ENCODE data around the gene INTS12.
"Not testable (repeated sequence)": the region's sequence is repeated elsewhere in the genome, so short reads cannot be mapped to it uniquely, and the experiment has no call there.

The INTS12 gene, protein sequence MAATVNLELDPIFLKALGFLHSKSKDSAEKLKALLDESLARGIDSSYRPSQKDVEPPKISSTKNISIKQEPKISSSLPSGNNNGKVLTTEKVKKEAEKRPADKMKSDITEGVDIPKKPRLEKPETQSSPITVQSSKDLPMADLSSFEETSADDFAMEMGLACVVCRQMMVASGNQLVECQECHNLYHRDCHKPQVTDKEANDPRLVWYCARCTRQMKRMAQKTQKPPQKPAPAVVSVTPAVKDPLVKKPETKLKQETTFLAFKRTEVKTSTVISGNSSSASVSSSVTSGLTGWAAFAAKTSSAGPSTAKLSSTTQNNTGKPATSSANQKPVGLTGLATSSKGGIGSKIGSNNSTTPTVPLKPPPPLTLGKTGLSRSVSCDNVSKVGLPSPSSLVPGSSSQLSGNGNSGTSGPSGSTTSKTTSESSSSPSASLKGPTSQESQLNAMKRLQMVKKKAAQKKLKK

DNA sequence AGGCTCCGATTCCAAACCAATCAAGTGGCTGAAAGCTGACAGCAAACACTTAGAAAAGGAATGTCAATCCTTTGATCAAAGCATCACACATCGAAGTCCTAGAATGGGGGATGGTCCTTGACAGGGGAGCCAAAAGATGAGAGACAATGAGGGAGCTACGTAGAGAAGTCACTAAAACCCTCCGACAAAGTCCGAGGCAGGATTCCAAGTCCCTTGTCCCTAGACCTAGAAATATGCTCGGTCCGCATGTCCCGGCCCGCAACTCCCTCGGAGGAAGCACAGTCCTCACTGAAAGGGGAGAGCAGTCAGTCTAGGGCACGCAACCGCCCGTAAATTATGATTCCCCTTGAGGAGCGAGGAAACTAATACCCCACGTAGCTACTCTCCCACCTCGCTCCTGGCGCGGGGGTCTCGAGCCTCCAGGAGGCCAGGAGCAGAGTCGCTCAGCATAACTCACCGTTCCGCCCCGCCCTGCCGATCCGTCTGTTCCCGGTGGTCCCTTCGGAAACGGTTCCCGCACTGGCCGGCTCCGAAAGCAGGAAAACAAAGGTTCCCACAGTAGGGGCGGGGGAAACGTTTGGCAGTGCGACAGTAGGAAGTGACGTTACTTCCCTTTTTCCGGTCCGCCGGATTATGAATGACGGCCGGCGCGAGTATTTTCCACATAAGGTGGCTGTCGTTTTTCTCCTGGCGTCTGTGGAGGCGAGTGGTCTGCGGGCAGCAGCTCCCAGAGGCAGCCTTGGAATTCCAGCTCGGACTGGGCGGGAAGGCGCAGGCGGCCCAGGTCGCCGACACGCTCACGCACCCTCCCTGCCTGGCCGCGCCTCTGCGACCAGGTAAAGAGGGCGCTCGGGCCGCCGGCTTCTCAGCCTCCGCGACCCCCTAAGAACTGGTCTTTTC is at the start of gene INTS12, which contains the start of gene GSTCD:
Gene INTS12, minus strand, starts transcription at position 509 of the 900 bp plus-strand sequence. CDS start 8,684 bp downstream, outside the sequence.
Gene GSTCD, plus strand, starts transcription at position 604 of the 900 bp plus-strand sequence. CDS start 8,830 bp downstream, outside the sequence.
- peak within 1 kb of the TSS; percentile 96 for H3K27ac Mint-ChIP-seq
- H3K9me3 Mint-ChIP-seq, result no peaks in the 10 kb centered on the region

DNA sequence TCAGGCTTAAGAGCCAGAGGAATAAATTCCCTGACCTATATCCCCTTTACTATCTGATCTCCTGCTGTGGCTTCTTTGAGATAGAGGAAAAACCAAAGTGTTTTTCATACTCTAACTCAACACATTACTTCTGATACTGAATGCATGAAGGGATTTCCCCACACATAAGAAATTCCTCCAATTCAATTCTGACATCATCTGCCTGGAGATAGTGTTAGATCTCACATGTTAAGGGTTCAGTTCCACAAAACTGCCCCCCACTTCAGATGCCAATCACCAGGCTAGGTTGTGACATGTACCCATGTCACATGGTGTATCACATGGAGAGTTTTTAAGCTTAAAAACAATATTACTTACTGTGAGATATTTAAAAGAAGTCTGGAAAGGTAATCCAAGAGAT is 46.9 kb upstream of the INTS12 start:
- DNase-seq (ENCODE audit: low spot score), result no peak
- Mint-ChIP-seq H3K4me1 (ENCODE audit: low read depth) (peaks cover 3% of the 10 kb centered on the region), H3K9me3 (no peaks in the 10 kb centered on the region), H3K27ac (no peak overlapping the region), H3K36me3 (ENCODE audit: low read depth) (no peaks in the 10 kb centered on the region), H3K4me3 (no peak overlapping the region), H3K27me3 (ENCODE audit: low read depth) (no peaks in the 10 kb centered on the region)

More for the DNA sequence above, at the start of gene INTS12, which contains the start of gene GSTCD:
- H3K4me3 Mint-ChIP-seq, result peak within 1 kb of the TSS; percentile 99
- H3K27me3 Mint-ChIP-seq (ENCODE audit: low read depth), result no peaks in the 10 kb centered on the region
- H3K36me3 Mint-ChIP-seq (ENCODE audit: low read depth), result peaks cover 2% of the 10 kb centered on the region
- peak; percentile 84 for DNase-seq (ENCODE audit: low spot score)
- peaks cover 21% of the 10 kb centered on the region for H3K4me1 Mint-ChIP-seq (ENCODE audit: low read depth)

DNA sequence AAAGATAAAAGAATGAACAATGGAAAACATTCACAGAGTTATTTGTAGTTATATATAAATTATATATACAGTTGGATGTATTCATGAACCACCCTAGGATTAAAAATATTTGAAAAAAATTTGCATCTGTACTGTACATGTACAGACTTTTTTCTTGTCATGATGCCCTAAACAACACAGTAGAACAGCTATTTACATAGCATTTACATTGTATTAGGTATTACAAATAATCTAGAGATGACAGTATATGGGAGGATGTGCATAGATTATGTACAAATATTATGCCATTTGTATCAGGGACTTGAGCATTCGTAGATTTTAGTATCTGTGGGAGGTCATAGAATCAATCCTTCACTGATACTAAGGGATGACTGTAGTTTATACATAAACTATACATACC is 44.9 kb upstream of the INTS12 start:
- H3K27ac Mint-ChIP-seq, result no peak overlapping the region
- DNase-seq (ENCODE audit: low spot score), result no peak
- H3K4me3 Mint-ChIP-seq, result no peak overlapping the region
- no peaks in the 10 kb centered on the region for H3K27me3 Mint-ChIP-seq (ENCODE audit: low read depth)
- peaks cover 3% of the 10 kb centered on the region for H3K4me1 Mint-ChIP-seq (ENCODE audit: low read depth)
- H3K36me3 Mint-ChIP-seq (ENCODE audit: low read depth), result no peaks in the 10 kb centered on the region
- H3K9me3 Mint-ChIP-seq, result no peaks in the 10 kb centered on the region

DNA sequence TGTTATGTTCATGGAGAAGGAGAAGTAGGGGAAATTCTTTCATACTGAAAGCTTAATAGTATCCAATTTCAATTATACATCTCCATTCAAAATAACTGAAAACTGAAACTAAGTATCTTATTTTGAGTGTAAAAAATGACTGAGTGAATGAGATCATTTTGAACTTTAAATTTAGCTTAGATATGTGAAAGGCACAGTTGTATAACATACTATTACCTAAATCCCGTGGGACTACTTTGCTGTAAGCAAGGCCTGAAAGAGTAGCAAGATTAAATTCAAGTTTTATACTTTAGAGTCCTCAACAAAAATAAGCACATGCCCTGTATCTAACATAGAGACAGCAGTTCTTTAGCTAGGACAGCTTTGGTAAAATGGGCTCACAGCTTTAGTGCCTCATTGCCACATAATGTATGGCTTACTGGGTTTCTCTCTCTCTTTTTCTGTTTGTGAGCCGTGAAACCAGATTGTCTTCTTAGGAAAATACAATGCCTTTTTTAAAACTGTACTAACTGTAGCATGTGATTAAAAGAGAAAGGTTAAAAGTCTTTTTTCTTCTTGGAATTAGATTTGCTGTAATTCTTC is 43.3 kb upstream of the INTS12 start:
- Mint-ChIP-seq H3K4me3 (no peak overlapping the region), H3K27me3 (ENCODE audit: low read depth) (no peaks in the 10 kb centered on the region), H3K9me3 (no peaks in the 10 kb centered on the region), H3K36me3 (ENCODE audit: low read depth) (no peaks in the 10 kb centered on the region), H3K27ac (no peak overlapping the region), H3K4me1 (ENCODE audit: low read depth) (peaks cover 3% of the 10 kb centered on the region)
- no peak for DNase-seq (ENCODE audit: low spot score)

DNA sequence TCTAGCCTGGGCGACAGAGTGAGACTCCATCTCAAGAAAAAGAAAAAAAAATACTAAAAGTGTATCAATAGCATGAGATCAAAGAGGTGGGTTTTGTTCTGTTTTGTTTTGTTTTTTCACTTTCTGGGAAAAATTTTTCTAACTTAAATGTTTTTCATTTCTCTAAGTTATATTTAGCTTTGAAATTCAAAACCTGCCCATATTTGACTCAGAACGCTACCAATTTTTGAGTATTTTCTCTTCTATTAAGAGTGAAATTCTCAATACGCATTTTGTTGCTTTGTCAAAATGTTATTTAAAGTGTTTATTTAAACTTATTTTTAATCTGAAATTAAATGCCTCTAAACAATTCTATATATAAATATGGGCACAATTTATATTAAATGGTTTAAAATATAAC is 39.7 kb upstream of the INTS12 start:
- no peaks in the 10 kb centered on the region for H3K36me3 Mint-ChIP-seq (ENCODE audit: low read depth)

DNA sequence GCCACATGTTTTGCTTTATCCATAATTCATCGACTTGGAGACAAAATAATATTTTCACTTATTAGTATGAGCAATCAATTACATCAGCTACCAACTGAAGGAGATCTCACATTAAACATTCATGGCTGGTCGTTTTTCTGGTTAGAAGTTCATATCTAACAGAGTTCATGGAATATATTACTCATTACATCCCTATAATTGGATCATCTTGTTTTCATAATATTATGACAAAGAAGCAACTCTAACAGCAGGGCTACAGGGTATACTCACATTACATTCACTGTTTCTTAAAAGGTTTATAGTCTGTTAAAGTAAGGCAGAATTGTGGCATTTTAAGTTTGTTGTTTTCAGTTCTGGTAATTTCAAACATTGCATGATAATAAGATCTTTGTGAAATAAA is 33.1 kb upstream of the INTS12 start:
- Mint-ChIP-seq H3K27me3 (ENCODE audit: low read depth) (no peaks in the 10 kb centered on the region), H3K9me3 (peaks cover 30% of the 10 kb centered on the region), H3K27ac (no peak overlapping the region), H3K4me1 (ENCODE audit: low read depth) (no peaks in the 10 kb centered on the region), H3K4me3 (no peak overlapping the region), H3K36me3 (ENCODE audit: low read depth) (peaks cover 26% of the 10 kb centered on the region)
- DNase-seq (ENCODE audit: low spot score), result no peak

More for the DNA sequence above, 39.7 kb upstream of the INTS12 start:
- Mint-ChIP-seq H3K27ac (no peak overlapping the region), H3K27me3 (ENCODE audit: low read depth) (no peaks in the 10 kb centered on the region), H3K9me3 (no peaks in the 10 kb centered on the region), H3K4me1 (ENCODE audit: low read depth) (peaks cover 3% of the 10 kb centered on the region), H3K4me3 (no peak overlapping the region)
- no peak for DNase-seq (ENCODE audit: low spot score)

DNA sequence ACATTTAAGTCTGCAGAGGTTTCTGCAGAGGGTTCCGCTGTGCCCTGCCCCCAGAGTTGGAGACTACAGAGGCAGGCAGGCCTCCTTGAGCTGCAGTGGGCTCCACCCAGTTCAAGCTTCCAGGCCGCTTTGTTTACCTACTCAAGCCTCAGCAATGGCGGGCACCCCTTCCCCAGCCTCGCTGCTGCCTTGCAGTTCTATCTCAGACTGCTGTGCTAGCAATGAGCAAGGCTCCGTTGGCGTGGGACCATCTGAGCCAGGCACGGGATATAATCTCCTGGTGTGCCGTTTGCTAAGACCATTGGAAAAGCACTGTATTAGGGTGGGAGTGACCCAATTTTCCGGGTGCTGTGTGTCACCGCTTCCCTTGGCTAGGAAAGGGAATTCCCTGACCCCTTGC is 26.7 kb upstream of the INTS12 start:
- H3K27ac Mint-ChIP-seq; H3K4me3 Mint-ChIP-seq; H3K4me1 Mint-ChIP-seq (ENCODE audit: low read depth); DNase-seq (ENCODE audit: low spot score); H3K27me3 Mint-ChIP-seq (ENCODE audit: low read depth): not testable (repeated sequence)
- Mint-ChIP-seq H3K9me3 (peaks cover 40% of the 10 kb centered on the region), H3K36me3 (ENCODE audit: low read depth) (peaks cover 68% of the 10 kb centered on the region)

DNA sequence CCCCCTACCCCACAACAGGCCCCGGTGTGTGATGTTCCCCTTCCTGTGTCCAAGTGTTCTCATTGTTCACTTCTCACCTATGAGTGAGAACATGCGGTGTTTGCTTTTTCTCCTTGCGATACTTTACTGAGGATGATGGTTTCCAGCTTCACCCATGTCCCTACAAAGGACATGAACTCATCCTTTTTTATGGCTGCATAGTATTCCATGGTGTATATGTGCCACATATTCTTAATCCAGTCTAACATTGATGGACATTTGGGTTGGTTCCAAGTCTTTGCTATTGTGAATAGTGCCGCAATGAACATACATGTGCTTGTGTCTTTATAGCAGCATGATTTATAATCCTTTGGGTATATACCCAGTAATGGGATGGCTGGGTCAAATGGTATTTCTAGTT is 21.4 kb upstream of the INTS12 start:
- not testable (repeated sequence) for H3K27ac Mint-ChIP-seq; DNase-seq (ENCODE audit: low spot score); H3K4me3 Mint-ChIP-seq; H3K4me1 Mint-ChIP-seq (ENCODE audit: low read depth); H3K27me3 Mint-ChIP-seq (ENCODE audit: low read depth)
- Mint-ChIP-seq H3K9me3 (peaks cover 16% of the 10 kb centered on the region), H3K36me3 (ENCODE audit: low read depth) (peaks cover 51% of the 10 kb centered on the region)

DNA sequence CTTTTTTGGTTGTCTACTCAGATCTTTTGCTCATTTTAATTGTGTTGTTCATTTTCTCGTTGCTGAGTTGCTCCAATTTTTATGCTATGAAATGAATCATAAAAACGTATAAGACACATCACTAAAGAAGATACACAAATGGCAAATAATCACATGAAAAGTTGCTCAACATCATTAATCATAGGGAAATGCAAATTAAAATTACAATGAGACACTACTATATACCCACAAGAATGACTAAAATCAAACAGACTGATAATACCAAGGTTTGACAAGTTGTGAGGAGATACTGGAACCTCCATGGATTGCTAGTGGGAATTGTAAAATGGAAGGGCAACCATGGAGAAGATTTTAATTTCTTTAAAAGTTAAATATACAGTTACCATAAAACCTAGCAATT is 17.1 kb upstream of the INTS12 start:
- no peak overlapping the region for H3K4me3 Mint-ChIP-seq
- H3K4me1 Mint-ChIP-seq (ENCODE audit: low read depth), result no peaks in the 10 kb centered on the region
- H3K27ac Mint-ChIP-seq, result no peak overlapping the region
- no peaks in the 10 kb centered on the region for H3K27me3 Mint-ChIP-seq (ENCODE audit: low read depth)
- peaks cover 7% of the 10 kb centered on the region for H3K9me3 Mint-ChIP-seq
- DNase-seq (ENCODE audit: low spot score), result no peak
- peaks cover 21% of the 10 kb centered on the region for H3K36me3 Mint-ChIP-seq (ENCODE audit: low read depth)

DNA sequence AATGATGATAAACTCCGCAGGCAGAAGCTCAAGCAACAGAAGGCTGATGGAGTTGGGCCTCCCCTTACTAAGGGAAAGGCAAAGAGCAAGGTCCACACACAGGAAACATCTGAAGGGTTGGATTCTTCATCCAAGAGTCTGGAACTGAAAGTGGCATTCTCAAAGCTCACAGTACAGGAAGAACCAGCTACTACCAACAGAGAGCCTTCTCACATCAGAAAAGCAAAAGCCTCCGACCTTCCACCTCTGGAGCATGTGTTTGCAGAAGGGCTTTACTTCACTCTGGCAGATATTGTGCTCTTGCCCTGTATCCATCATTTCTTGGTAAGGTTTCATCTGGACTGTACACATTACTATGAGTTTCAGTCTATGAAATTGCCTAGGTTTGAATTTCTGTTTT is 10.7 kb upstream of the INTS12 start:
- H3K36me3 Mint-ChIP-seq (ENCODE audit: low read depth), result no peaks in the 10 kb centered on the region
- peaks cover 2% of the 10 kb centered on the region for H3K4me1 Mint-ChIP-seq (ENCODE audit: low read depth)
- no peaks in the 10 kb centered on the region for H3K27me3 Mint-ChIP-seq (ENCODE audit: low read depth)
- no peaks in the 10 kb centered on the region for H3K9me3 Mint-ChIP-seq
- DNase-seq (ENCODE audit: low spot score), result no peak
- H3K4me3 Mint-ChIP-seq, result no peak overlapping the region
- H3K27ac Mint-ChIP-seq, result no peak overlapping the region

DNA sequence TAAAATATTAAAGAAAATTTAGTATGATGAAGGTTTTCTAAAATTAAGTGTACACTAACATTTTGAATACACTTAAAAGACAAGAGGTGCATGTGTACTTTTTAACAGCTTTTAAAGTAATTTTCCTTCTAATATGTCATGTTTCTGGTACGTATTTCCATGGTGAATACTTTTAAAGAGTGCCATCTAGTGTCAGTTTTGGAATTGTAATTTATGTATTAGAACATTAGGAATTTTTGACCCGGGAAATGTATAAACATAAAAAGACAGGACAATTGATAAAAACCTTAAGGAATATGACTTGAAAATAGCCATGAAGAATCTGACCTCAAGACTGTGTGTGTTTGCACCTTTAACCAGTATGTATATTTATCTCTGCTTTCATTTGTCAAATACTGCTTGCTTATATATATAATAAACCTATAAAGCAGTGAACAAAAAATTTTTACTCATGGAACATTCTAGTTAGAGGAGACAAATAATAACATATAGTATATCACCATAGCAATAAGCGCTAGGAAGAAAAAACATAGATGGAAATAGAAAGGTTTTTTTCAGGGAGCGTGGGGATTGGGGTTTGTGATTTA is 7.3 kb upstream of the INTS12 start:
- no peaks in the 10 kb centered on the region for H3K27me3 Mint-ChIP-seq (ENCODE audit: low read depth)
- no peak overlapping the region for H3K27ac Mint-ChIP-seq
- no peaks in the 10 kb centered on the region for H3K9me3 Mint-ChIP-seq
- DNase-seq (ENCODE audit: low spot score), result no peak
- H3K4me3 Mint-ChIP-seq, result no peak overlapping the region
- peaks cover 3% of the 10 kb centered on the region for H3K4me1 Mint-ChIP-seq (ENCODE audit: low read depth)
- H3K36me3 Mint-ChIP-seq (ENCODE audit: low read depth), result no peaks in the 10 kb centered on the region

DNA sequence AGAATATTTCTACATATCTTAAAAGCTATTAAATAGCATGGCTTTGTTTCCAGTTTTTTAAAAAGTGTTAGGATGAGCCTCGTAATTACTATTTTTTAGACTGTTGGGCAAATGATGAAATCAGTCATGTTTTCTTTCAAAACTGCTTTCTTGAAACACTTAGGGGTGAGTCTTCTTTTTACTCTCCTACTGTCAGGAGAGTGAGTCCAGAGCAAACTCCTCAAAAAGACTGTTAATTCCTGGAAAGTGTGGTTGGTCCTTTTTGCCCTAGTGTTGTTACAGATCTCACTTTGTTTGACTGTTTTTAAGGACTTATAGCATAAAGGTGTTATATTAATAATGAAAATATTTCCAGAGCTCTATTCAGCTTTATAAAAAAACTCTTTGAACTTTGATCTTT is 6.4 kb upstream of the INTS12 start:
- Mint-ChIP-seq H3K4me1 (ENCODE audit: low read depth) (peaks cover 3% of the 10 kb centered on the region), H3K4me3 (no peak overlapping the region), H3K27ac (no peak overlapping the region), H3K9me3 (no peaks in the 10 kb centered on the region), H3K27me3 (ENCODE audit: low read depth) (no peaks in the 10 kb centered on the region), H3K36me3 (ENCODE audit: low read depth) (no peaks in the 10 kb centered on the region)
- DNase-seq (ENCODE audit: low spot score), result no peak

DNA sequence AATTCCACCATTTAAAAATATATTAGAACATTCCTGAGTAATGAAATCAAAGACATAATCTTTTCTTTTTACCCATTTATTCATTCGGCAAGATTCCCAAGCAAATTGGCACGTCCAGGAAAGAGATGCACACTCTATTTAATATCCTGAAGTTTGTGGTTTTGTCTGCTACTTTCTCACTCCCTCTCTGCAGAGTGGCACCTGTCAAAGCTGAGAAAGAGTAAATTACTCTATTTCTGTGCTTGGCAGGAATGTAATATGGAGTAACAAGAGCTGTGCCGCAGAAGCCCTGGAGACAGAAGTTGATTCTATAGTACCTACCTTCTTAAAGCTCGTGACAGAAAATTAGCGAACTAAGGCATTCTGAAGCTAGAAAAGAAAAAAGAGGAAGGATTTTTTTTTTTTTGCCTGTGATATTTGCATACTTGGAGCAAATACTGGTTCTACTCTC is 5.6 kb upstream of the INTS12 start:
- H3K4me1 Mint-ChIP-seq (ENCODE audit: low read depth), result peaks cover 10% of the 10 kb centered on the region
- H3K36me3 Mint-ChIP-seq (ENCODE audit: low read depth), result no peaks in the 10 kb centered on the region
- H3K27ac Mint-ChIP-seq, result no peak overlapping the region
- H3K9me3 Mint-ChIP-seq, result no peaks in the 10 kb centered on the region
- H3K27me3 Mint-ChIP-seq (ENCODE audit: low read depth), result no peaks in the 10 kb centered on the region
- no peak overlapping the region for H3K4me3 Mint-ChIP-seq
- no peak for DNase-seq (ENCODE audit: low spot score)

Measured in T-helper 2 cell treated with Interferon-gamma antibody and Interleukin-4, amounts not matched to agents 5 μg/mL and 100 μg/mL, for 36 hours (primary cell).